Glomerular visceral epithelial cell (primary cell): ENCODE results near the gene NCOA1.
"Not testable (repeated sequence)": the region's sequence is repeated elsewhere in the genome, so short reads cannot be mapped to it uniquely, and the experiment has no call there.

Experiments
- DNase-seq: peaks from one replicate; pipeline ENCODE4 v3.0.0-alpha.2; 2016; ENCODE audit errors: extremely low spot score

The NCOA1 gene

DNA sequence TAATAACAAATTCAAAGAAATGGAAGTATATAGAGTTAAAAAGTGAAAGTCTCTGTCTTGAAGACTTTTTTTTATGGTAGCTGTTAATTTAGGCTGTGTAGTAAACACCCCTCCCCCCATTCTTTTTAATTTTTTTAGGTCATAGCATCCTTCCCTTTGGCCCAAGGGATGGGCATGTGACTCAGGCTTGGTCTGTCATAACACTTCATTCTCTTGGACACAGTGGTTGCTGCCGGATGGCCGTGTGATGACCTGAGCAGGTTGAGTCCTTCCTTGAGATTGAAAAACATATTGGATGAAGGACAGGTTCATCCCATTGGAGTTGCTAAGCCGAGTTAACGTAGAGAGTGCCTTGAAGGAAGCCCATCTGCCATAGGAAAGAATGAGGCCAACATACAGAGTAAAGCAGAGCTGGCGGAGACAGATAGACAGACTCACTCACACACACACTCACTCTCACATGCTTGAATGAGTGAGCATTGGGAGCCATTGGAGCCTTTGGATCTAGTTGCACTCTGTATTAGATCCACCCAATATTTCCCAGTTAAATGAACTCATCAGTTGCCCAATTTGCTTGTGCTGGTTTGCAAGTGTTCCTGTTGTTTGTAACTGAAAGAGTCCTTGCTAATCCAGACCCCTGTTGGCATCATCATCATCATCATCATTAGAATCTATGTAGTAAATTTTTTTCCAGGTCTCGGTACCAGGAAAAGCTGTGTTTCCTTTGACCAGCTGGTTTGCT, 14.7 kb downstream of the NCOA1 start:
- no peak for DNase-seq

GRCh38 chr2:24507549-24507948, 16.5 kb downstream of the NCOA1 start:
- no peak for DNase-seq

DNA sequence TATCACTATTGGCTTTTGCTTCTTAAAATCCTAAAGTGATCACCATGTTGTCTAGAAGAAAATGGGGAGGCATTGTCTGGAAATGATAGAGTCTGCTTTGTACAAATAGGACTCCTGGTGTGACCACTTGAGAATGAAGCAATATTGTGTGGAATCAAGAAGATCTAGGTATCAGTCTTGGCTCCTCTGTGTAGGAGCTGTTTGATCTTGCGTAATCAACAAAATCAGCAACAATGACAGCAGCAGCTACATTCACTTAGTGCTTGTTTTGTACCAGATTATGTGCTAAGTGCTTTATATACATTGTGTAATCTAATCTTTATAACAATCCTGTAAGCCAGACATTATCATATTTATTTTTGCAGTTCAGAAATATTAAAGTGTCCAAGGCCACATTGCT, 17.8 kb downstream of the NCOA1 start:
- no peak for DNase-seq

- DNase-seq: no peak
These were observed 18.4 kb downstream of the NCOA1 start for GRCh38 chr2:24509425-24509824.

DNA sequence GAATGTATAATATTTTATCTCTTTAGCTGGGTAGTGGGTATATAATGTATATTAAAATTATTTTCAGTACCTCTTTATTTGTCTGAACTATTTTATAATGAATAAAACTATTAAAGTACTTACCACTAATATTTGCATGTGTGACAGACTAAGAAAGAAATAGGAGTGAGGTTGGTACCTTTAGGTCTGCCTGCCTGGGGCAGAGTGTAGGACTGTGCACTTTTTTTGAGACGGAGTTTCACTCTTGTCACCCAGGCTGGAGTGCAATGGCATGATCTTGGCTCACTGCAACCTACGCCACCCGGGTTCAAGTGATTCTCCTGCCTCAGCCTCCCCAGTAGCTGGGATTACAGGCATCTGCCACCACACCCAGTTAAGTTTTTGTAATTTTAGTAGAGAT, 18.8 kb downstream of the NCOA1 start:
- DNase-seq: no peak

DNA sequence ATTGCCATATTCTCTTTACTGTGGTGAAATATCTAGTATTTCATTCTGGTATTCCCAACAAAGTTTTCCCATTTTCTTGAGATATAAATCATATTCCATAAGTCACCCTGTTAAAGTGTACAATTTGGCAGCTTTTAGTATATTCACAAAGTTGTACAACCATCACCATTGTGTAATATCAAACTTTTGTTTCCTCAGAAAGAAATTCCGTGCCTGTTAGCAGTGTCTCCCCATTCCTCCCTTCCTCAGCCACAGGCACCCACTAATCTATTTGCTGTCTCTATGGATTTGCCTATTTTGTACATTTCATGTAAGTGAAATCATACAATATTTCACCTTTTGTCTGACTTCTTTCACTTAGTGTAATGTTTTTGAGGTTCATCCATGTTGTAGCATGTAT, 19.7 kb downstream of the NCOA1 start:
- no peak for DNase-seq

- DNase-seq: no peak
These were observed 20.1 kb downstream of the NCOA1 start for GRCh38 chr2:24511198-24511597.

DNA sequence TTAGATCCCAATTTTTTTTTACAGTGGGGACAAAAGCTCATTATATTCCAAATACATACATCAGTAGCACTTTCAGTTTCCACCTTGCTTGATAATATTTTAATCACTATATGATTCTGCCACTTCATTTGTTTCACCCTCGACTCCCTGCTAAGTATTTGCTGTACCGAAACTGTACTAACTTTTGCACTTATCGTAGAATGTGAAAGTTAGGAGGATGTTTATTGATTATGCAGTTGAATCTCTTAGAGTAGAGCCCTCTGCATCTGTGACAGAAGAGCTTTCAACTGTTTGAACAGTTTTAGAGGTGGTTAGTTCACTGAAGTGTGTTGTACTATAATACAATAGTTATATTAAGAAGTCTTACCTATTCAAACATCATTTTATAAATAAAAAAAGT, 20.8 kb downstream of the NCOA1 start:
- DNase-seq: no peak

GRCh38 chr2:24512404-24512803, 21.4 kb downstream of the NCOA1 start:
- no peak for DNase-seq

DNA sequence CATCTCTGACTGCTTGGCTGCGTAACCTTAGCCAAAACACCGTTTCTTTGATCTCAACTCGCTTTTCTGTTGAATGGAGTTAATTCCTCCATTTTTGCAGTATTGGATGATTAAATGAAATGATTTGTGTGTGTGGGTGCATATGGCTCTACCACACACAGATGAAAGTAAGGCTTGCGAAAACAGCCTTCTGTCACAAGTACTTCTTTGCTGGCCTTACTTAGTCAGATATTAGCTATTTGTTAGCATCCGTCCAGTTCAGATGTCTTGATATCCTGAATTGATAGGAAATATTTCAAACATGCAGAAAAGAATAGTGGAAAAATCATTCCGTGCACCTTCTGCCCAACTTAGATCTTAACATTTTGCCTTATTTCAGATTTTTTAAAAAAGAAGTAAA, 21.8 kb downstream of the NCOA1 start:
- no peak for DNase-seq

- no peak for DNase-seq
These were observed 22.4 kb downstream of the NCOA1 start for GRCh38 chr2:24513281-24514071.

GRCh38 chr2:24514820-24515219, 23.8 kb downstream of the NCOA1 start:
- DNase-seq: no peak

DNA sequence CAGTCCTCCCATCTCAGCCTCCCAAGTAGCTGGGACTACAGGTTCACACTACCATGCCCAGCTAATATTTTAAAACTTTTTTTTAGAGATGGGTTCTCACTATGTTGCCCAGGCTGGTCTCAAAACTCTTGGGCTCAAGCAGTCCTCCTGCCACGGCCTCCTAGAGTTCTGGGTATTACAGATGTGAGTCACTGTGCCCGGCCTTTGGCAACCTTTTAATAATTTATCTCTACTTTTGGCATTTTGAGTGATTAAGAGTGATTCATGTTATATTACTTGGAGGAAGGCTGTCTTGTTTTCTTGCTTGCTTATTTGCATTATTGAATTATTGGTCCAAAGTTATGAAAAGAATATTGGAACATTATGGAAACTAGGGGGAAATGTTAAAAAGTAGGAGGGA, 24.3 kb downstream of the NCOA1 start:
- DNase-seq: peak; percentile 24

DNA sequence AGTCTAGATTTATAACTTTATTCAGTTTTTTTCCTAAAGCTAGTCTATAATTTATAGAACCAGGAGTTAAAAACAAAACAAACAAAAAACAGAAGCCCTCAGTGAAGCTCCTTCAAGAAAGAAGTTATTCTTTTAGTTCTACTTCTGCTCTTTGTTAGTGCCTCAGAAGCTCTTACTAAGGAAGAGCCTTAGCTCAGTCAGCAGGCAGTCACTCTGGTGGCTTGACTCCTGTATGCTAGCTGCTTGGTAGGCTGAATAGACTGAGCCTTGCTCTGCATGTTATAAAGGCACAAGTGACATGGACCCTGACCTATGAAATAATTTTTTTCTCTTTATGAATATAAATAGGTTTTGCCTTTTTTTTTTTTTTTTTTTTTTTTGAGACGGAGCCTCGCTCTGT, 24.8 kb downstream of the NCOA1 start:
- DNase-seq: no peak

DNA sequence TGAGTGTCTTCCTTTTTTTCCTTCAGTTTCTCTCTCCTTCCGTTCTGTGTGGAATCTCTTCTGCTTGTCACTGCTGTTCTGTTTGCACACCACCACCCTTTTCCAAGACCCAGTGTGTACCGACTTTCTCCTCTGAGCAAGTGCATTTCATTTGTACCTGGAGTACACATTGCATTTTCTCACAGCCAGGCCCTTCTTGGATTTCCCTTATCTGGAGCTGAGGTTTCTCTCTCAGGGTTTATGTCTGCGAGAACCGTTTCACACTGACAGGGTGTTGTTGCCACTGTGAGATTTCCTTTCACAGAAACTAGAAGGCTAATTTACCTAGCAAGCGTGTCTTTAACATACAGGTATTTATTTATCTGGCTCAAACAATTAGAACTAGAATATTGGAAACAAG, 26.2 kb downstream of the NCOA1 start:
- no peak for DNase-seq

GRCh38 chr2:24520175-24520574, 29.1 kb downstream of the NCOA1 start:
- DNase-seq: no peak

- DNase-seq: no peak
These were observed 30.3 kb downstream of the NCOA1 start for GRCh38 chr2:24521162-24521857.

GRCh38 chr2:24521975-24522639, 31.1 kb downstream of the NCOA1 start:
- DNase-seq: no peak

- DNase-seq: no peak
These were observed 36.5 kb downstream of the NCOA1 start for GRCh38 chr2:24527536-24527935.

GRCh38 chr2:24530796-24531195, 39.7 kb downstream of the NCOA1 start:
- DNase-seq: no peak

- DNase-seq: not testable (repeated sequence)
These were observed 40.6 kb downstream of the NCOA1 start for GRCh38 chr2:24531610-24532009.

- DNase-seq: not testable (repeated sequence)
These were observed 41.0 kb downstream of the NCOA1 start for GRCh38 chr2:24532057-24532456.
